ENCODE results near the gene CIDEC.

Gene CIDEC

DNA sequence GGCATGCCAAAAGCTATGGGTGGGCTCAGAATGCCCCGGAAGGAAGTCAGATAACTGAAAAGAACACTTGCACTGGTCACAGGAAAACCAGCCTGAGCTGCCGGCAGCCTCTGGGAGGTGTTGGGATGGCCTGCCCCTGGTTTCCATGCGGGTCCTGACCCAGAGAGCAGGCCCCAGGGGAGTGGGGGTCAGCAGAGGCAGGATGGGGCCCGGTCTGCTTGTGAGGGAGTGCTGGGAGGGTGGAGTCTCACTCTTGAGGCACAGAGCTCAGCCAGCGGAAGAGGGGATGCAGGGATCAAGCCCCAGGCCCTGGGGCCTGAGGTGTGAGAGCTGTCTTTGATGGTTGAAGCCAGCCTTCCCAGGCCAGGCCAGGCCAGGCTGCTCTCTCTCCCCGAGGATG lies 33.8 kb downstream of the CIDEC start:
- DNase-seq (ENCODE audit: low spot score), result no peak

DNA sequence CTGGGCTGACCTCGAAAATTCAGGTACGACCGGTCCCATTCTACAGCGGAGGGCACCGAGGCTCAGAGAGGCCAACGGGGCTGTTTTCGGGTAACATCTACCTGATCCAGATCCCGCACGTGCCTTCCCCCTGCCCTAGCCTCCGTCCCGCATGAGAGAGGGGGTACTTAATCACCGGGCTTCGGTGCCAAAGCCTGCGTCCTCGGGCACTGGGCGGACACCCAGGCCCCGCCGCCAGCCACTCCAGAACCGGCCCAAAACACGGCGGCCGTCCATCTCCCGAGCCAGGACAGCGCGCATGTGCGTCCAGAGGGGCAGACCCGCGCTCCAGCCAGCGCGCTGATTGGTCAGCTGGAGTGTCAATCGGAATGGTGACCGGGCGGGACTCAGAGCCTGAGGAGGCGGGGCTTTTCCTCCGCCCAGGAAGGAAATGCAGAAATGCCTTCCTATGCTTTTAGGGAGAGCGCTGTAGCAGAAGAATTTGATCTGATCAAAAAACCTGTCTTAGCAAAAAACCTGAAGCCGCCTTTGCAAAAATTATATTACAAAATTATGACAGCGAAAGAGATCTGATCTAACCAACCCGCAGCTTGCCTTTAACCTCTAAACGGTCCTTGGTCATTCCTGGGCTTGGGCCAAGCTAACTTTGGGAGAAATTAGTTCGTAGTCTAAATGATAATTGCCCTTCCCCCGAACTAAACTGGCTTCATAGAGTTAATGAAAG lies 36.2 kb downstream of the CIDEC start, which contains the start of gene RPUSD3:
Gene RPUSD3, minus strand, starts transcription at position 294 of the 724 bp plus-strand sequence. Its CDS starts 18 bp downstream, at position 276.
- peak; percentile 97 for DNase-seq (ENCODE audit: low spot score)

DNA sequence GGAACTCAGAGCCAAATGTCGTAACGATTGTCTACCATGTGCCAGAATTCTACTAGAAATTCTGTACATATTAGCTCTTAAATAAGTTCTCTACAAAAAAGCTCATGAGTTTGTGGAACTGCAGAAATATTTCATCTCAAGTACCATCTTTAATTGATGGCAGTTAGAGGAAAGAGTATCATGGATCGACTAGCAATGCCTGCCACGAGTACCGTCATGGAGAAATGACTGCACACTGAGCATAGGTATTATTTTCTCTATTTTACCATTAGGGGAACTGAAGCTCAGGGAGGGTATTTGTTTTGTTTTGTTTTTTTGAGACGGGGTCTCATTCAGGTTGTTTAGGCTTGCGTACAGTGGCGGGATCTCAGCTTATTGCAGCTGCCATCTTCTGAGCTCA lies 39.0 kb downstream of the CIDEC start:
- DNase-seq (ENCODE audit: low spot score), result no peak

DNA sequence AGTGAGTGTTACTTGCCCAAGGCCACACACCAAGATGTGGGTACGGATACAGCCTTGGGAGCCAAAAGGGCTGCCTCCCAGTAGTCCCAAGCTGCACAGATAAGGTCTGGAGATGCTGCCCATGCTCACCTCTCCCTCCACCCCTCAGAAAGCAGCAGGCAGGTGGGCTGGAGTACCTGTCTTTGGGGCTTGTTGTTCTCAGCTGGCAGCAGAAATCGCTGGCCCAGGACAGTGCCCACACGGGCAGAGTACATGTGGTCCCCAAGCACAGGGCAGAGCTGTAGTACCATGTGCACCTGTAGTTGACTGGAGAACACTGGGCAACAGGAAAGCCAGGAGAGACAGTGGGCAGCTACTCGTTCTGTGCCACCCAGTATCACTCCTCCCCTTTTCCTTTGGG lies 41.2 kb downstream of the CIDEC start:
- DNase-seq (ENCODE audit: low spot score), result no peak

DNA sequence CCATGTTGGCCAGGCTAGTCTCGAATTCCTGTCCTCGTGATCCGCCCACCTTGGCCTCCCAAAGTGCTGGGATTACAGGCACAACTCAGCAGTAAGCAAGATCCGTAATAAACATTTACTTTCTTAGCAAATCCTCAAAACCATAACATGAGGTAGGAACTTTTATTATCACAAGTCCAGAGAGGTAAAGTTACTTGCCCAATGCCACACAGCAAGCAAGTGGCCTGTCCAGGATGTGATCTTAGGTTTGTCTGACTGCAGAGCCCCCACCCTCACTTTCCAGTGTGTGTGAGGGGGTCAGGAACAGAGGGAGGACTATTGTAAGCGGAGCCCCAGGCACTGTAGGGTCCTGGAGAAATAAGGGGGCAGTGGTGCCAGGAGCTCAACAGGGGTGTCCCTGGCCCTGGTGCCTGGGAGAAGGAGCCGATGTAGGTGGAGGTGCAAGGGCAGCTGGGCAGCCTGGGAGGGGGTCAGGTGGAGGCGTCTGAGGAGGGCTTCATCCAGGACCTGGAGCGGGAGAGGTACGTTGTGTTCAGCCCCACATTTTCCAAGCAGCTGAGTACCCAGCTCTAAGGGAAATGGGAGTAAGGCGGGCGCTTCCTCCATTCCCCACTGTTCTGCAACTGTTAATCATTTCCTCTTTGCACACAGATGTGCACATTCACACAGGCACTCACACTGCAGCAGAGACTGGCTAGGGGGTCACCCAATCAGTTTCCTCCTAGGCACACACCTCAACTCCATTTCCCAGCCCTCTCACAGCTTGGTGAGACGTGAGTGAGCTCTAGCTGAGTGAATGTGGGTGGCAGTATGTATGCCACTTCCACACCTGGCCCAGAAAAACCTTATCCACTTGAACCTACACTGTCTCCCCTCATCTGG lies 42.1 kb downstream of the CIDEC start:
- DNase-seq (ENCODE audit: low spot score), result no peak

DNA sequence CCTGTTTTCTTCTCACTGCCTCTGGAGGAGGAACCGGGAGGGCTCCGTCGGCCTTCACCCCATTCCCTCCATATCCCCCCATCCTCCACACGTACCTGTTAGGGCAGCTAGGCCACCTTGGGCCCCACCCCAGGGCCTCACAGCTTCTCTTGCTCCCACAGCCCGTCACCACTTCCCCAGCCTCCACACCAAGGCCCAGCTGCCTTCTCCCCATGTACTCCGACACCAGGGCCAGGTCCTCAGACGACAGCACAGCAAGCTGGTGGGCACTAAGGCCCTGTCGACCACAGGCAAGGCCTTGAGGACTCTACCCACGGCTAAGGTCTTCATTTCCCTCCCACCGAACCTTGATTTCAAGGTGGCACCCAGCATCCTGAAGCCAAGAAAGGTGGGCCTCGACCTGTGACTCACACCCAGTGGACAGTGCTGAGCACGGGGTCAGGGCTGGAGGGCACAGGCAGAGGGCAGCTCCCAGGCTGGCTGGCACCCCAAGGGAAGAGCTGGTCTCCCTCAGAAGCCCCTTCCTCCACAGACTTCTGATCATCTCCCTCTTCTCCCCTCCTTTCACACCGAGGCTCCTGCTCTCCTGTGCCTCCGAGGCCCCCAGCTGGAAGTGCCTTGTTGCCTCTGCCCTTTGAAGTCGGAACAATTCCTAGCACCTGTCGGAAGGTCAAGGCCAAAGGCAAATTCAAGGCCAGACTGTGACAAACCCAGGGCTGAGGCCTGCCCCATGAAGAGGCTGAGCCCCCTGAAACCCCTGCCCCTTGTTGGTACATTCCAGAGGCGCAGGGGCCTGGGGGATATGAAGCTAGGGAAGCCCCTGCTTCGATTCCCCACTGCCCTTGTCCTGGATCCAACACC lies 45.3 kb downstream of the CIDEC start:
- no peak for DNase-seq (ENCODE audit: low spot score)

DNA sequence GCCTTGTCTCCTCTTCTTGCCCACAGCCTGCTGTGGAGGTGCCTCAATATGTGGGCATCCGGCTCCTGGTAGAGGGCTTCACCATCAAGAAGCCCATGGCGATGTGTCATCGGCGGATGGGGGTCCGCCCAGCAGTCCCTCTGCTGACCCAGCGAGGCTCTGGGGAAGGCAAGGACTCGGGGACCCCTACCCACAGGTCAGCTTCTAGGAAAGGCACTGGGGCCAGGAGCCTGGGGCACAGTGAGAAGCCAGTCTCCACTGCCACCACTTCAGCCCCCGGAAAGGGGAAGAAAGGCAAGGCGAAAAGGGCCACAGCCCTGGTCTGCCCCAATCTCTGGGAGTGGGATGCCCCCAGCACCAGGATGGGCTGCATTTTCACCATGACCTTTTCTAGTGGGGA lies 47.0 kb downstream of the CIDEC start:
- no peak for DNase-seq (ENCODE audit: low spot score)

DNA sequence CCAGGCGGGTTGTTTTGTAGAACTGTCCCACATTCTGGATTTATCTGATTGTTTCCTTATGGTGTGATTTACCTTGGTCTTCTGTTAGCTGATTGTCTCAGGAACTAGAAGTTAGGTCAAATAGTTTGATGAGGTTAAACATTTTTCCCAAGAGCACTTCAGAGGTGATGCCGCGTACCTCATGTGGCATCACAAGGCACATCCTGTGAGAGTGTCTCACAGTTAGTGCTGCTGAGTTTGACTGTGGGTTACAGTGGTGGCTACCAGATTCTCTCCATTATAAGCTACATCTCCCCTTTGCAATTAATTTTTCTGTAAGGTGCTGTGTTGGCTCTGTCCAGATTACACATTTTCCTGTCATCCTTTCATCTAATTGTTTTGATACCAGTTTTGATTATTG lies 48.8 kb downstream of the CIDEC start:
- no peak for DNase-seq (ENCODE audit: low spot score)

DNA sequence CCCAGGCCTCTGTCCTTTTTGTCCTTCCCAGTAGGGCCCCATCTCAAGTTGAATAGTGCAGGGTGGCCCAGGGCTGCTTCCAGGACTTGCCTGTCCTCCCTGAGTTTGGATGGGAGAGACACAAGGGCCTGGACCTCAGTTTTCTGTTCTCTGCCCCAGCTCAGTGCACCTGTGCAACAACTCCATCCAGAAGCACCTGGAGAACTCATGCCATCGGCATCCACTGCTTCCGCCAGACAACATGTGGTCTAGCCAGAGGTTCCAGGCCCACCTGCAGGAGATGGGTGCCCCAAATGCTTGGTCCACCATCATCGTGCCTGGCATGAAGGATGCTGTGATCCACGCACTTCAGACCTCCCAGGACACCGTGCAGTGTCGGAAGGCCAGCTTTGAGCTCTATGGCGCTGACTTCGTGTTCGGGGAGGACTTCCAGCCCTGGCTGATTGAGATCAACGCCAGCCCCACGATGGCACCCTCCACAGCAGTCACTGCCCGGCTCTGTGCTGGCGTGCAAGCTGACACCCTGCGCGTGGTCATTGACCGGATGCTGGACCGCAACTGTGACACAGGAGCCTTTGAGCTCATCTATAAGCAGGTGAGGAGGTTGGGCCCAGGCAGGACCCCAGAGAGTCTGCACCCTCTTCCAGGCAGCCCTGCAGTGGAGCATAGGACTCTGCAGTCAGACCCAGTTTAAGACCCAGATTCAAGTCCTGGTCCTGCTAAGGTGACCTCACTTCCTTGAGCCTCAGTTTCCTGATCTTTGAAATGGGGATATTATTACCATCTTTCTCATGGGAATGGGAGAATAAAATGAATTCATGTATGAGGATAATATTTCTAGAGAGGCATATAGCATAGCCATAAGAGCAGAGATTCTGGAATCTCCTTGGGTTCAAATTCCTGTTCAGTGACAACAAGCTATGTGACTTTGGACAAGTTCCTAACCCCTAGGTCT lies 51.0 kb downstream of the CIDEC start:
- no peak for DNase-seq (ENCODE audit: low spot score)

DNA sequence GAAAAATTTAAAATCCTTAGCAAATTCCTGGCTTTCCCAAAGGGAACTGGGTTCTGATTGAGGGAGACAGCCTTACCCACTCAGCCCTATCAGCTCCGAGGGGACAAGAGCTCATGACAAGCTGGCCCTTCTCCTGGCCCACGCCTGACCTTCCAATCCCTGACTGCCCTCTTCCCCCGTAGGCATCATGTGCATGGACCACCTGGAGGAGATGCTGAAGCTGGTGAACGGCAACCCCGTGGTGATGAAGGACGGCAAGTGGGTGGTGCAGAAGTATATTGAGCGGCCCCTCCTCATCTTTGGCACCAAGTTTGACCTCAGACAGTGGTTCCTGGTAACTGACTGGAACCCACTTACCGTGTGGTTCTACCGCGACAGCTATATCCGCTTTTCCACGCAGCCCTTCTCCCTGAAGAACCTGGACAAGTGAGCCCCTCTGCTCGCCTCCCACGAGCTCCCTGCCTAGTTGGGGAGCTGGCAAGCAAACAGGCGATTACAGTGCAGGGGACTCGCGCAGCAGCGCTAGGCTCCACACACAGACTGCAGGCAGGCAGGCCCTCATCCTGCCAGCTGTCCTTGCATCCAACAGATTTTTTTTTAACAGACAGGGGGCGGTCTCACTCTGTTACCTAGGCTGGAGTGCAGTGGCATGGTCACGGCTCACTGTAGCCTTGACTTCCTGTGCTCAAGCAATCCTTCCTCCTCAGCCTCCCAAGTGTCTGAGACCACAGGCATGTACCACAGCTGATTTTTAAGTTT lies 53.1 kb downstream of the CIDEC start:
- DNase-seq (ENCODE audit: low spot score), result peak; percentile 23

DNA sequence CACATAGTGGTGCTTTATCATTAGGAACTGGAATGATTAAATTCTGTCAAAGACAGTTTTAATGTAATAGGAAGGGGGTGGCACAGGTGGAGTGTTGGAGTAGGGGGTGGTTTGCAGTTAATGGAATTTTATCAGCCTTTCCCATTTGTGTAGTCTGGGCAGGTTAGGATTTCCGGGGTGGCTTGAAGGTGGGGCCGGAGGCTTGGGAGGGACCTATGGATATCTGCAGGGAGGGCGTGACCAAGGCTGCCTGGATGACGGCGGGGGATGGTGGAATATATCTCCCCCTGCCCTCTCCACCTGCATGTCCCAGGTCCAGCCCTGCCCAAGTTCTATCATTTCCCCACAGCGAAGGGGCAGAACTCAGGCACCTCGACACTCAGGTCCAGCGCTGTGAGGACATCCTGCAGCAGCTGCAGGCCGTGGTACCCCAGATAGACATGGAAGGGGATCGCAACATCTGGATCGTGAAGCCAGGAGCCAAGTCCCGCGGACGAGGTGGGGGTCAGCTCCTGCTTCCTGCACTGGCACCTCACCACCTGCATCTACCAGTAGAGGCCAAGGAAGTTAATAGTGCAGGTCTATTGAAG lies 54.5 kb downstream of the CIDEC start:
- DNase-seq (ENCODE audit: low spot score), result no peak

DNA sequence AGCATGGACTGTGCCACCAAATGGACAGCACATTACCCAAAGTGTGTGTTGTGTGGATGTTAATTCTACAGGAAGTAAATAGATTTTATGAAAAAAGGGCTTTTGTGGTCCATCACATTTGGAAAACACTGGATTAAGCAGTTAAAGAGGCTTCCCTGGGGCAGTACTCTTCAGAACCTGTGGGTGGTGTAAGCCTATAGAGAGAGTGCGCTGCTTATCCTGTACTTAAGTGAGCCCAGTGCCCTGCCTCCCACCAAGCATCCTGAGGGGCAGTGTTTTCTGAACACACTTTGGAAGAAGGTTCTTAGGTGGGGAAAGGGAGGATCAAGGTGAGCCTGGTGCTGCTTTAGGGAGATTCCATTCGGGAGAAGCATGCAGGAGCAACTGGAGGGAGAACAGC lies 59.1 kb downstream of the CIDEC start:
- peak; percentile 21 for DNase-seq (ENCODE audit: low spot score)

DNA sequence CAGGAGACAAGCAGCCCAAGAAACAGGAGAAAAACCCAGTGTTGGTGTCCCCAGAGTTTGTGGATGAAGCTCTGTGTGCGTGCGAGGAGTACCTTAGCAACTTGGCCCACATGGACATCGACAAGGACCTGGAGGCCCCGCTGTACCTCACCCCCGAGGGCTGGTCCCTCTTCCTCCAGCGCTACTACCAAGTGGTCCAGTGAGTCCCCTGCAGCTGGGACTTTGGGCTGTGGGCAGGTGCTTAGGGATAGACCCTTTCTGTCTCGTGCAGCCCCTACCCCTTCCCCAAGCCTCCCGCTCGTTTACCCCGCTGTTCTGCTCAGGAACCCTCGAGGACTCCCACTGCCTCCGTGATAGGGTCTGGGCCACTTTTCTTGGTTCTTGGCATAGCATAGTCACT lies 59.5 kb downstream of the CIDEC start:
- DNase-seq (ENCODE audit: low spot score), result no peak

DNA sequence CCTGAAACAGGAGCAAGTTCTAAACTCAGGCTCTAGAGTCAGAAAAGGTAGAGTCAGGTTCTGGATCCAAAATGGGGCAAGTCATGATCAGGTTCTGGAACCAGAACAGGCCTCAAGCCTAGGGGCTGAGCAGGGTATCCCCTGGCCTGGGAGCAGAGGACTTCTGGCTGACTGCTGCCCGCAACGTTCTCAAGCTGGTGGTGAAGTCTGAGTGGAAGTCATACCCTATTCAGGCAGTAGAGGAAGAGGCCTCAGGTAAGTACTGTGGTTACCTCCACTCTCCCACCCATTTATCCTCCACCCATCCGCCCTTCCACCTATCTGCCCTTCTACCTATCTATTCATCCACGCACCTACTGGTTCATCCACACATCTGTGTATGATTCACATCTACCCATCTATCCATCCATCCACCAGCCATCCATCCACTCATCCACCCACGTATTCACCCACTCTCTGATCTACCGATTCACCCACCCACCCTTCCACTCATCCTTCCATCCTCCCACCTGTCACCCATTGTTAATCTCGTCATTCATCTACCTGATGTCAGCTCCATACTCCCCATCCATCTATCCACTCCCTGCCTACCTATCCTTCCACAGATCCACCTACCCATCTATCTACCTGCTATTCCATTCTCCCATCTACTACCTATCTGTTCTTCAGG lies 61.3 kb downstream of the CIDEC start:
- no peak for DNase-seq (ENCODE audit: low spot score)

DNA sequence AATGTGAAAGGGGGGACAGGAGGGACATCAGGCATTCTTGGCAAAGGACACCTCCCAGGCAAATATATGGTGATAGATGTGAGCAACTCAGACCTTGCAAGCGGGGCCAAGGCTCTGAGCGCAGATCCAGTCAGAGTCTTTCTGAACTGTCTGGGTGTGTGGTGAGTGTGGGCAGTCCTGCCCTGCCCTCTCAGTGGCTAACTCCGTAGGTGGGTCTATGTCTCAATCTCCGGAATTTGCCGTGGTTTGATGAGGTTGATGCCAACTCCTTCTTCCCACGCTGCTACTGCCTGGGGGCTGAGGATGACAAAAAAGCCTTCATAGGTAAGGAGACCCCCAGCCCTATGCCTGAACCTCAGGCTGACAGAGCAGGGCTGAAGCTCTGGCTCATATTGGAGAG lies 62.6 kb downstream of the CIDEC start:
- no peak for DNase-seq (ENCODE audit: low spot score)

All from cerebellar cortex (tissue), 1 donor.